Esophagus muscularis mucosa (tissue), 3 donors: ENCODE measurements around the gene TEX261.

Experiments
- POLR2AphosphoS5 ChIP-seq, 2 donors: sonication (generic); formaldehyde crosslinking; IDR thresholded peaks; one replicate each; pipeline ENCODE4 v1.6.1; 2017; ENCODE audit warnings: antibody characterized with exemption in 2 of 2
- TF ChIP-seq, protein P1 (sequence below), 3 experiments: fragments of 200-600 bp in 2 of 3; fragments of 450-650 bp in 1 of 3; sonication (generic) in 2 of 3; IDR thresholded peaks; one replicate each; pipeline ENCODE4 v1.5.1; 2017 to 2019; ENCODE audit warnings: antibody characterized with exemption in 3 of 3, mild to moderate bottlenecking in 2 of 3, moderate library complexity in 1 of 3

DNA sequence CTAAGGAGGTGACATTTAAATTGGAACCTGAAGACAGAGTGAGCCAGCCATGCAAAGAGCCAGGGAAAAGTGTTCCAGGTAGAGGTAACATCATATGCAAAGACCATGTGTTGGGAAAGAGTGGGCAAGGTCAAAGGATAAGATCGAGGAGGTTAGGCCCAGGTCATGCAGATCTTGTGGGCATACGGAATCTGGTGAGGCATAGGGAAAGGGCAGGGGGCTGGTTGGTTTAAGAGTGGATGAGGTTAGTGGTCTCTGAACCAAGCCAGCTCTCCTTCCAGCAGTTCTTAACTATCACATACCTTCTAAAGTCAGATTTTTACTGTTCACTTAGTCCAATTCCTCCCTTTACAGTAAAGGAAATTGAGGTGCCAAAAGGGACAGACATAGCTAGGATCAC lies 13.3 kb downstream of the TEX261 start:
- TF ChIP-seq, protein P1, sequence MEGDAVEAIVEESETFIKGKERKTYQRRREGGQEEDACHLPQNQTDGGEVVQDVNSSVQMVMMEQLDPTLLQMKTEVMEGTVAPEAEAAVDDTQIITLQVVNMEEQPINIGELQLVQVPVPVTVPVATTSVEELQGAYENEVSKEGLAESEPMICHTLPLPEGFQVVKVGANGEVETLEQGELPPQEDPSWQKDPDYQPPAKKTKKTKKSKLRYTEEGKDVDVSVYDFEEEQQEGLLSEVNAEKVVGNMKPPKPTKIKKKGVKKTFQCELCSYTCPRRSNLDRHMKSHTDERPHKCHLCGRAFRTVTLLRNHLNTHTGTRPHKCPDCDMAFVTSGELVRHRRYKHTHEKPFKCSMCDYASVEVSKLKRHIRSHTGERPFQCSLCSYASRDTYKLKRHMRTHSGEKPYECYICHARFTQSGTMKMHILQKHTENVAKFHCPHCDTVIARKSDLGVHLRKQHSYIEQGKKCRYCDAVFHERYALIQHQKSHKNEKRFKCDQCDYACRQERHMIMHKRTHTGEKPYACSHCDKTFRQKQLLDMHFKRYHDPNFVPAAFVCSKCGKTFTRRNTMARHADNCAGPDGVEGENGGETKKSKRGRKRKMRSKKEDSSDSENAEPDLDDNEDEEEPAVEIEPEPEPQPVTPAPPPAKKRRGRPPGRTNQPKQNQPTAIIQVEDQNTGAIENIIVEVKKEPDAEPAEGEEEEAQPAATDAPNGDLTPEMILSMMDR (IDR thresholded peaks at IDR 0.05) = no peak
- TF ChIP-seq POLR2AphosphoS5 (IDR thresholded peaks at IDR 0.05) = no peak
